SK-N-SH (cell line): ENCODE results near the gene SLCO3A1.

Experiments used
- CTCF ChIP-seq: fragments of 200-600 bp; sonication (generic); IDR thresholded peaks from 2 replicates; pipeline ENCODE4 v1.6.1; 2017; ENCODE audit warnings: antibody characterized with exemption, mild to moderate bottlenecking, moderate library complexity
- EZH2phosphoT487 ChIP-seq: fragments of 200-600 bp; sonication (generic); IDR thresholded peaks from 2 replicates; pipeline ENCODE4 v1.6.1; 2017; ENCODE audit warnings: low read depth, mixed run types, mild to moderate bottlenecking, antibody characterized with exemption, moderate library complexity, borderline replicate concordance

GRCh38 chr15:91833056-91833455 is 20.5 kb upstream of the SLCO3A1 start:
- TF ChIP-seq EZH2phosphoT487 (no peak), CTCF (no peak)
